ENCODE results near the gene ZNF747.

Gene ZNF747

DNA sequence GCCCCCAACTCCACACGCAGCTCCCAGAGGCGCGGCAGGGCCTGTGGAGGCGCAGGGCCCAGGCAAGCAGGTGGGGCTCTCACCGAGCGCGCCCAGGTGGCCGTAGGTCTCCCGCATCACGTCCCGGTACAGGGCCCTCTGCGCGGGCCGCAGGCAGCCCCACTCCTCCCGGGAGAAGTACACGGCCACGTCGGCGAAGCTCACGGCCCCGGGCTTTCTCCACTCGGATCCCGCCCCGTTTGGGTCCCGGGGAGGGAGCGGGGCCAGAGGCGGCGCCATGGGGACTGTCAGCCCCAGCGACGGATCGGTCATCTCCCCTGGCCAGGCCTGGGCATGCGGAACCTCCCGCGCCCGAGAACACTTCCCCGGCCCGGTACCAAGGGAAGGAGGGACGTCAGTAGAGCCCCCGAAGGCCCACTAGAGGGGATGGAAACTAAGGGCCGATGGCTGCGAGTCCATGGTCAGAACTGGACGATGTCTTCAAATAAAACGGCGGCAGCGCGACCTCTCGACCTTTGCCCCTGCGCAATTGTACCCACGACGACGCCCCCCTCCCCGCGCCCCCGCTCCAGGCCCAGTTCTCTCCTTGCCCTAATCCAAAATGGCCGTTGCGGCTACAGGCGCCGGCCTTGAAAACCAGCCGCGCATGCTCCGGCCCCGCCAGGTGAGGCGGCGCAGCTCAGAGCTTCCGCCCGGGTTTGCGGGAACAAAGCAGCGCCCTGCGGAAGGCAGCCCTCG is at the start of gene ZNF747:
ZNF747 (minus strand) TSS at position 491 of the 738 bp plus-strand sequence; CDS start at position 312, 179 bp downstream.
- peak; percentile 82 to 88 for DNase-seq (ENCODE audit: low read depth in 1 of 2, low spot score in 1 of 2)

DNA sequence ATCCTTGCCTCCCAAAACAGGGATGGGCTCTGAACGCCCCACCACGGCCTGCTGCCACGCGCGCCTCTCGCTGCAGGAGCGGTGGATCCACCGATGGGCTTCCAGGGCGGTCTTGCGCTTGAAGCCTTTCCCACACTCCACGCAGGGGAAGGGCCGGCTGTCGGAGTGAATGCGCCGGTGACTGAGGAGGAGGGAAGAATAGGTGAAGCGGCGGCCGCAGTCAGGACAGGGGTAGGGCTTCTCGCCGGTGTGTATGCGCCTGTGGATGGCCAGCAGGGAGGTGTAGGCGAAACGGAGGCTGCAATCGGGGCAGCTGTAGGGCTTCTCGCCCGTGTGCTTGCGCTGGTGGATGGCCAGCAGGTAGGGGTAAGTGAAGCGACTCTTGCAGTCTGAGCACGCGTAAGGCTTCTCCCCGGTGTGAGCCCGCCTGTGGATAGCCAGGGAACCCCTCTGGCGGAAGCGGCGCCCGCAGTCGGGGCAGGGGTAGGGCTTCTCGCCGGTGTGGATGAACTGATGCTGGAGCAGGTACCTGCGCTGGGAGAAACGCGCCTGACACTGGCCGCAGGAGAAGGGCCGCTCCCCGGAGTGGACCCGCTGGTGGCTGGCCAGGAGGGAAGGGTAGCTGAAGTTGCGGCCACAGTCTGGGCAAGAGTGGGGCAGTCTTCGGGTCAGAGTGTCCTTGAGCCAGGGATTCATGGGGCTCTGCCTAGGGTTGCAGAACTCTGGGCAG is 48.1 kb upstream of the ZNF747 start:
- DNase-seq (ENCODE audit: low read depth in 1 of 2, low spot score in 1 of 2), result no peak

DNA sequence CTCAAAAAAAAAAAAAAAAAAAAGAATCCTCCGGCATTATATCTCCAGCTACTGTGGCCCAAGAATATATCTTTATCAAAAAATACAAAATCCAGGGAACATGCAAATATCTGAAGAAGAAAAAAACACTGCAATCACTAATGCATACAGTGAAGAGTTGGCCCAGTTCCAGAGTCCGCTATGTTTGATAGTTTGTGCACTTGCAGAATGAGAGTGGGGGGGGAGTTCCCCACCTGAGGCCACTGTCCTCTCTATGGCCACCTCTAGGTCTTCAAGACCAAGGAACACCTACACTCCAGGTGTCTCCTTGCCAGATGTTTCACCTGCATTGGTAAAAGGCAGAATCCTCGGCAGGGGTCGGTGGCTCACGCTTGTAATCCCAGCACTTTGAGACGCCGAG is 46.8 kb upstream of the ZNF747 start:
- DNase-seq (ENCODE audit: low read depth in 1 of 2, low spot score in 1 of 2), result no peak

DNA sequence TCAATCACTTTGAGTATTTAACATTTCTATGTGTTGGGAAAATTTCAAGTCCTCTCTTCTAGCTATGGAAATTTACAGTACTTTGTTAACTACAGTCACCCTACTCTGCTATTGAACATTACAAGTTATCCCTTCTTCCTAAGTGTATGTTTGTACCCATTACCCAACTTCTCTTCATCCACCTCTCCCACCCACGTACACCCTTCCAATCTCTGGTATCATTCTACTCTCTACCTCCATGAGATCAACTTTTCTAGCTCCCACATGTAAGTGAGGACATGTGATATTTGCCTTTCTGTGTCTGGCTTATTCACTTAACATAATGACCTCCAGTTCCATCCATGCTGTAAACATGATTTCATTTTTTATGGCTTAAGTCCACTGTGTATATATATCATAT is 40.0 kb upstream of the ZNF747 start:
- no peak for DNase-seq (ENCODE audit: low read depth in 1 of 2, low spot score in 1 of 2)

DNA sequence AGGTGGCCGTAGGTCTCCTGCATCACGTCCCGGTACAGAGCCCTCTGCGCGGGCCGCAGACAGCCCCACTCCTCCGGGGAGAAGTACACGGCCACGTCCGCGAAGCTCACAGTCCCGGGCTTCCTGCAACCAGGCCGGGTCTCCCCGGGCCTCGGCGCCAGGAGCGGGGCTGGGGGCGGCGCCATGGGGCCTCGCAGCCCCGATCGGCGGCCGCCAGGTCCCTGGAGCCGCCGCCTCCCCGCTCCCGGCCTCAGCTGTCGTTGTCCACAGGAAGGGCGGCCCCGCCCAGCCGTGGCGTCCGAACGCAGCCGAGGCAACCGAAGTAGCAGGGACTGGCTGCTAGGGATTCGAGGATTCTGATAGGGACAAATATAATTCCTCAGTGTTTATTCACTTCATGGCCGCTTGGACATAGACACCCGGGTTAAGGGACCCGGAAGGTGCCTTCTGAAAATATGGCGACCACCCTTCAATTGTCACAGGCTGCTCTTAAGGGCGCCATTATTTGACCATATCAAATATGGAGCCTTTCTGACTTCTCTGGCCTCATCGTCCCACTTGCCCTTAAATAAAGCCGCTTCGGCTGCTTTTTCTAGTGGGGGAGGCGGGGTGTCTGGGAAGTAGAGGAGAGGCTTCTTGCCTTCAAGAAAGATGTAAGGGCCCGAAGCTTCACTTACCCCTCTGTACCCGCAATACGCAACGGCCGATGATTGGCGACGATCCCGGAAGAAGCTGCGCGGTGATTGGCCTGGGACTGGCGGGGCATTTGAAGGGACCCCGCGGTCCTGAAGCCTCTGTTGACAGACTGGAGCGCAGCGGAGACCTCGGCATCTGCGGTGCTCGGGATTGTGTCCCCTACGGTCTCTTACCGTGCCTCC is 37.0 kb upstream of the ZNF747 start, which contains the start of gene ZNF688:
ZNF688 (minus strand) TSS at position 270 of the 878 bp plus-strand sequence; CDS start at position 185, 85 bp downstream.
- DNase-seq (ENCODE audit: low read depth in 1 of 2, low spot score in 1 of 2), result peak; percentile 72 to 95

DNA sequence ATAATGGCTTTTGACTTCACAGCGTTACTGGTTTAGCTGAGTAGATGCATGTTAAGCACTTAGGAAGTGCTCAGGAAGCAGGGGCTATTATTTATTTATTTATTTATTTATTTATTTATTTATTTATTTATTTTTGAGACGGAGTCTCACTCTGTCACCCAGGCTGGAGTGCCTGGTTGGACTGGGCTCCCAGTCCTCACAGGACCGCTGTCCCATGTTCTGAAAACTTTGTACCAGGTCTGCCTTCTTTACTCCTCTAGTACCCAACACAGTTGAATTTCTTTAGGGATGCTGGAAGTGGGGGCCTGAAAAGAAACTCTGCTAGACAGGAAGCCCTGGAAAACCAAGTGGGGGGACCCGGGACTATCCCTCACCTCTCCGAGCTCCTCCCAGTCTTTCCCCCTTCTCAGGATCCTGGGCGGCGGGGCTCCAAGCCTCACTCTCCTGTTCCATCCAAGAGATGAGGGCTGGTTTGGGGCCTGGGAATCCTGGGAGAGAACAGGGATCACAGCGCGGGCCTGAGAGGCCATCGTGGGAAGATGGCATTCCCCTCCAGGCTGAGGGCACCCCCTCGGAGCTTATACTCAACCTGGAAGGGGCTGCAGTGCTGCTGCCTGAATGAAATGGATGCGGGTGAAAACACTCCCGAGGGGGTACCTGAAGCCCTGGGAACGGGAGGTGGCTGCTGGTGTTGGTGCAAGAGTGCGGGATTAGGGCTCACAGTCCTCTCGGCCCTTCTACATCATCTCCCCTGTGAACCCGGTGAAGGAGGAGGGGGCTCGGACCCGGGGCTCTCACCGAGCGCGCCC is 36.2 kb upstream of the ZNF747 start:
- DNase-seq (ENCODE audit: low read depth in 1 of 2, low spot score in 1 of 2), result no peak

DNA sequence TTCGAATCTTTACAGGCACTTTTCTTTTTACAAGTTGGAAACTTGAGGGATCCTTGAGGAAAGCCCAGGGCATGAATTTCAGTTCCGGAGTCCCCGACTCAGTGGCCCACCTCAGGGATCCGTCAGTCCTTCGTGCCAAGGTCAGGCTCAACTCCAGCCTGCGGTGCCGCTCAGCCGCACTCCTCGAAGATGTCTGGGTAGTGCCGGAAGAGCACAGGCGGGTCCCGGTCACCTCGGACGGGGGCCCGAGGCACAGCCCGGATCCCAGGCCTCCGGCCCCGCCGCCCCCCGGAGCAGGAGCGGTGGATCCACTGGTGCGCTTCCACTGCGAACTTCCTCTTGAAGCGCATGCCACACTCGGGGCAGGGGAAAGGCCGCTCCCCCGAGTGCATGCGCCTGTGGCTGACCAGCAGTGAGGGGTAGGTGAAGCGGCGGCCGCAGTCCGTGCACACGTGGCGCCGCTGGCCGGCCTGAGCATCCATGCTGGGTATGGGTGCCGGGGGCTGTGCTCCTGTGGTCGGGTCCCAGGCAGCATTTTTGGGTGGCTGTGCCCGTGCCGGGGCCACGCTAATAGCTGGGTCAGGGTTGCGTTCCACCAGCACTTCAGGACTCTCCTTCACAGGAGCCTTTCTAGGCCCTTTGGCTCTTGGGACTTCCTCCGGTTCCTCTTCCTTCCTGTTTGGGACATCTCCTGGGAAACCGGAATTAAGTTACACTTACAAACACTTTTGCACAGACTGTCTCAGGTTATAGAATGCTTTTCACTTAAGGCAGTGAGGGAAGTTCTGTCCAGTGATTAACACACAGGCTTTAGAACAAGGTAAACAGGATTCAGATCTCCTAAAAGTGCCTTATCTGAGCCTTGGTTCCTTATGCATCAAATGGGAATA is 35.3 kb upstream of the ZNF747 start:
- no peak for DNase-seq (ENCODE audit: low read depth in 1 of 2, low spot score in 1 of 2)

DNA sequence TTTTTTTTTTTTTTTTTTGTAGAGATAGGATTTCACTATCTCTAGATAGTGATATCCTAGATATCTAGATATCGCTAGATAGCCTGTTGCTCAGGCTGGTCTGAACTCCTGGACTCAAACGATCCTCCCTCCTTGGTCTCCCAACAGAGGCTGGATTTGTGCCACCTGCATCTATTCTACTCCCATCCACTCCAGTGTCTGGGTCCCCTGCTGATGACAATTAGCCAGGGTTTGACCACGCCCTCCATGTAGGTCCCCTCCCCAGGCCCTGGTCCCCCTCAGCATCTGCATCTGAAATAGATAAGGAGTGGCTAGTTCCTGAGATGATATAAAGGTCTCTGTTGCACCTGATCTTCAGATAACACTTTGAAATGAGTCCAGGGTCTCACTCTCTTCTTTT is 34.6 kb upstream of the ZNF747 start:
- DNase-seq (ENCODE audit: low read depth in 1 of 2, low spot score in 1 of 2), result no peak

DNA sequence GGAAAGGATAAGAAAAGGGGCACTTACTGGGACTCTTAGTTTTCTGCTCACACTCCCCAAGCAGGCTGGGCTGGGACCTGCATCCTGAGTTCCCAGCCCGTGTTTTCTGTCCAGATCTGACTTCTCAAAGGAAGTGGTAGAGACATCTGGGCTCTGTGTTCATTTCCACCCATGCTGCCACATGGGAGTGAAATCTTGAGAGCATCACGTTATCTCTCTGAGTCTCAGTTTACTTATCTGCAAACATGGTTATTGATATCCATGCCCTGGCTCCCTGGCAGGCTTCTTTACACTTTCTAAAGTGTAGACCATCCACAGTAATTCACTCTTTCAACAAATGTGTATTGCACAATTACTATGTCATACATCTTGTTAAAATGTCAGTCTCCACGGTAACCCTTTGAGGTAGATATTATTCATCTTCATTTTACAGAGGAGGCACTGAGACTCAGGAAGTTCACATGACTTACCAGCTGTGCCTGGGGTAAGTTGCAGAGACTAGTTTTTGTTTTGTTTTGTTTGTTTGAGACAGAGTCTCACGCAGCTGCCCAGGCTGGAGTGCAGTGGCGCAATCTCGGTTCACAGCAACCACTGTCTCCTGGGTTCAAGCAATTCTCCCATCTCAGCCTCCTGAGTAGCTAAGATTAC is 33.5 kb upstream of the ZNF747 start:
- DNase-seq (ENCODE audit: low read depth in 1 of 2, low spot score in 1 of 2), result peak in 1 of 2 donors; percentile 42

DNA sequence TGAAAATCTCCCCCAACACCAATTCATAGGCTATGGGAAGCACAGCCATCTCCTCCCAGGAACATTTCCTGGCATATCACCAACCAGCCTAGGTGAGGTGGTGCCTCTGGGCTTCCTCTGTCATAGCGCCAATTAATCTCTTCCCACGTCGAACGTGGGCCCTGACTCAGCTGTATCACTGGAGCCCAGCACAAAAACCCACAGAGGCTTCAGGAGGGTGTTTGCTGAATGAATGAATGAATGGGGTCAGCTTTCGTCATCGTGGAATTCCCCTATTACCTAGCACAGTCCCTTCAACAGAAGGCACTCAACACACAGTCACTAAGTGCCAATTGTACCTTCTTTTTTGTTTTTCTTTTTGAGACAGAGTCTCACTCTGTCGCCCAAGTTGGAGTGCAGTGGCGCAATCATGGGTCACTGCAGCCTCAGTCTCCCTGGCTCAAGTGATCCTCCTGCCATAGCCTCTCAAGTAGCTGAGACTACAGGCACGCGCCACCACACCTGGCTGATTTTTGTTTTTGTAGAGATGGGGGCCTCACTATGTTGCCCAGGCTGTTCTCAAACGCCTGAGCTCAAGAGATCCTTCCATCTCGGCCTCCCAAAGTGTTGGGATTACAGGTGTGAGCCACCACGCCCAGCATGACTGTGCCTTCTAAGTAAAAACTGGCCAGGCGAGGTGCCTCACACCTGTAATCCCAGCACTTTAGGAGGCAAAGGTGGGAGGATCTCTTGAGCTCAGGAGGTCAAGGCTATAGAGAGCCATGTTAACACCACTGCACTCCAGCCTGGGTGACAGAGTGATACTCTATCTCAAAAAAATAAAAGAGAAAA is 32.7 kb upstream of the ZNF747 start:
- DNase-seq (ENCODE audit: low read depth in 1 of 2, low spot score in 1 of 2), result peak in 1 of 2 donors; percentile 66

DNA sequence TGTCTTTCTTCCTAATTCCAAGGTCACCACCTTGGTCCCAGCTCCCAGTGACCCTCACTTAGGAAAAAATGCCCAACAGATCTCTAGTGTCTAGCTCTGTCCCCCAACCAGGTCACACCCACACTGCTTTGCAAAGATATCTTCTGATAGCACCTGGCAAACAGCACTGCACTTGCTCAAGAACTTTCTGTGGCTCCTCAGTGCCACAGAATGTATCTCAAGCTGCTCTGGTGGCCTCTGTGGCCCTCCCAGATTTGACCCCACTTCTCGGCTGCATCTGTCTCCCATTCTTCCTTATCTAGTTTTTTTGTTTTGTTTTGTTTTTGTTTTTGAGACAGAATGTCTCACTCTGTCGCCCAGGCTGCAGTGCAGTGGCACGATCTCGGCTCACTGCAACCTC is 31.9 kb upstream of the ZNF747 start:
- DNase-seq (ENCODE audit: low read depth in 1 of 2, low spot score in 1 of 2), result no peak

DNA sequence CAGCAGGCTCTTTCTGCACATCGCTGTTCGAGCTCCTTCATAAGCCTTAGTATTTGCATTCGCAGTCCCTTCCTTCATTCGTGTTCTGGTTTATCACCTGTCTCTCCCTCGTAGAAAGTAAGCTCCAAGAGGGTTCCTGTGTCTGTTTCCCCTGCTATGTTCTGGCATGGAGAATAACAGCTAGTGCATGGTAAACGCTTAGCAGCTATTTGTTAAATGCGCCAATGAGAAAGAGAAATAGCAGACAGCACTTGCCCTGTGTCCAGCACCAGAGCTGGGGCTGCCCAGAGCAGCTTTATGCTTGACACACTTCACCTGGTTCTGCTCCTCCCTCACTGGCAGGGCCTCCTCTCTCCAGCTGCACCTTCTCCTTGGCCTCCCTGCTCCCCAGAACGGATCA is 31.3 kb upstream of the ZNF747 start:
- no peak for DNase-seq (ENCODE audit: low read depth in 1 of 2, low spot score in 1 of 2)

DNA sequence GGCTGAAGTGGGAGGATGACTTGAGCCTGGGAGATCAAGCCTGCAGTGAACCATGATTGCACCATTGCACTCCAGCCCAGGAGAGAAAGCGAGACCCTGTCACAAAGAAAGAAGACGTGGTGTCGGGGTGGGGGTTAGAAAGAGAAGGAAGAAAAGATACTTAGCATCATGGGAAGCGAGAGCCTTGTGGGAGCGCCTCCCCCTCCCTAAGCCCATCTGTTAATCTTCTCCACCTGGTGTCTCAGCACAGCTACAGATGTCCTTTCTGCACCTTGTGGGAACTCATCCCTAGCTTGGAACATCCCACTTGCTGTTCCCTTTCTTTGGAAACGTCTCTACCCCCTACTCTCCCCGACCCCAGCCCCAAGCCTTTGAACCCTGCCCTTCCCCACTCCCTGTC is 30.9 kb upstream of the ZNF747 start:
- DNase-seq (ENCODE audit: low read depth in 1 of 2, low spot score in 1 of 2), result no peak

DNA sequence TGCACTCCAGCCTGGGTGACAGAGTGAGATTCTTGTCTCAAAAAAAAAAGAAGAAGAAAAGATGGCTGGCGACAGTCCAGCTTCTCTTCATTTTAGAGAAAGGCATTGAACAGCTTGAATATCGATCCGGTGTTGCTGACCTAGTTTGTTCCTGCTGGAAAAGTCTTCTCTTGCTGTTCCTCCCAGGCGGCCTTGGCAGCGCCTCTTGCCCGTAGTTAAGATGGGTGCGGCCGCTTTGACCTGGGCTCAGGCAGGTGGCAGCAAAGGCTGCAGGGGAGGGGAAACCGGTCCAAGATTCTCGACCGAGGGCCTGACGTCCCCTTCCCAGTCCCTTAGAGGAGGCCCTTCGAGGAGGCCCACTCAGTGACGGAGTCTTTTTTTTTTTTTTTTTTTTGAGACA is 27.4 kb upstream of the ZNF747 start:
- DNase-seq (ENCODE audit: low read depth in 1 of 2, low spot score in 1 of 2), result no peak

DNA sequence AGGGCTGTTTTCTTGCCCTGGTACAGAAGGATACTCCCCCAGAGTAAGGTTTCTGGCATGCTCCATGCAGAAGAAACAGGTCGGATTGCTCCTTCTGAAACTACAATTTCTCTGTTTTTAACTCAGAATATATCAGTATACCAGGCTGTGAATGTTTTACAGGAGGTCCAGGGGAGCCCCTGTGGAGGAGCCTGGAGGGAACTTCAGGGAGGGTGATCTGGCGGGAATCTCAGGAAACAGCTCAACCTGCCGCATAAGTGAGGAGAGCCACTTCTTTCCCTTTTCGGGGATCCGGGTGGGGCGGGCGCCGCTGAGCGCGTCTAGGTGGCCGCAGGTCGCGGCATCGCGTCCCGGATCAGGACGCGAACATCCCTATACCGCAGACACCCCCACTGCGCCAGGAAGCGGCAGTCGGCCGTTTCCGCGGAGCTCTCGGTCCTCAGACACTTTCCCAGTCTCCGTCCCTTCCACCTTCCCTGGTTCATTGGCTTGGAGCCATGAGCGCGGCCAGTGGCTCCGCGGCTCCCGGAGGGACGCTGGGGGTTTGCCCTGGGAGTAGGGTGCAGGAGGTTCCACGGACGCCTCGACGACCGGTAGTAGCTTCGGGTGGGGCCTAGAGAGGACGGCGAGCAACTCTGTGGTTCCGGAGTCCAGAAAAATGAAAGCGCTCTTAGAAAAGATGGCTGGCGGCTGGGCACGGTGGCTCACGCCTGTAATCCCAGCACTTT is 26.6 kb upstream of the ZNF747 start:
- no peak for DNase-seq (ENCODE audit: low read depth in 1 of 2, low spot score in 1 of 2)

DNA sequence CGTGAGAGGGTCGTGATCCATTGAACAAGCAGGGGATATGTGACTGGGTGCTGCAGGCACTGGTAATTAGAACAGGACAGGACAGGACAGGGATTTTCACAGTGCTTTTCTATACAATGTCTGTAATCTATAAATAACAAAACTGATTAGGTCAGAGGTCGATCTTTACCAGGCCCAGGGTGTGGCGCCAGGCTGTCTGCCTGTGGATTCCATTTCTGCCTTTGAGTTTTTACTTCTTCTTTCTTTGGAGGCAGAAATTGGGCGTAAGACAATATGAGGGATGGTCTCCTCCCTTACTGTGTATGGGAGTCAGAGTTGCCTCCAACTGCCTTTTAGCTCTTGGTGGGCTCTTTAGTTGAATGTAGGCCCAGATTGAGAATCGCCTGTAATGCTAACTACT is 25.0 kb upstream of the ZNF747 start:
- no peak for DNase-seq (ENCODE audit: low read depth in 1 of 2, low spot score in 1 of 2)

DNA sequence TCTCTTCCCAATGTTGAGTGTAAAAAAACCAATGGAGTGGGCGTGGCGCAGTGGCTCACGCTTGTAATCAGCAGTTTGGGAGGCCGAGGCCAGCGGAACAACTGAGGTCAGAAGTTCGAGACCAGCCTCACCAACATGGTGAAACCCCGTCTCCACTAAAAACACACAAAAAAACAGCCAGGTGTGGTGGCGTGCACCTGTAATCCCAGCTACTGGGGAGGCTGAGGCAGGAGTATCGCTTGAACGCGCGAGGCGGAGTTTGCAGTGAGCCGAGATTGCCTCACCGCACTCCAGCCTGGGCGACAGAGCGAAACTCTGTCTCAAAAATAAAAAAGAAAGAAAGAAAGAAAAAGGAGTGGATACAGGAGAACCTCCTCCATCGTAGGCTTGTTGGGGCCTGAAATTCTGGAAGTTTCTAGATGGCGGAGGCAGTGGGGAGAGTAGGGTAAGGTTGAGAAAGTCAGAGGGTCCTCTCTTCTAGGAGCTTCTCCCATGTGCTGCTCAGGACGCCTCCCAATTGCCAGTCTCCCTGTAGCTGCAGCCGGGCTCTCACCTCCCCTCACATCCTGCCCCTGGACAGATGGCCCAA is 24.2 kb upstream of the ZNF747 start:
- no peak for DNase-seq (ENCODE audit: low read depth in 1 of 2, low spot score in 1 of 2)

Measured in activated CD4-positive, alpha-beta T cell treated with anti-CD3 and anti-CD28 coated beads, Interleukin-2, amount 50 U/mL, for 24 hours (primary cell).